BE2C (cell line): Measurements from ENCODE around the gene NUDT16L1.

Experiments
- DNase-seq: peaks from one replicate; pipeline ENCODE4 v3.0.0-alpha.2; 2020
- H3K27me3 ChIP-seq: fragments of 250-450 bp; sonication (Bioruptor Pico); 2 replicates; pipeline ENCODE4 v1.5.1; 2020; ENCODE audit warnings: mild to moderate bottlenecking
- H3K36me3 ChIP-seq: fragments of 250-450 bp; sonication (Bioruptor Pico); 2 replicates; pipeline ENCODE4 v1.5.1; 2020; ENCODE audit warnings: mild to moderate bottlenecking
- H3K4me1 ChIP-seq: fragments of 250-450 bp; sonication (Bioruptor Pico); 2 replicates; pipeline ENCODE4 v1.5.1; 2020
- H3K4me3 ChIP-seq: 2 replicates; pipeline ENCODE4 v1.5.1; 2011; ENCODE audit warnings: low read depth, low read length
- H3K9me3 ChIP-seq: fragments of 250-450 bp; sonication (Bioruptor Pico); 2 replicates; pipeline ENCODE4 v1.5.1; 2020
- TF ChIP-seq, protein P1 (sequence below): IDR thresholded peaks from 2 replicates; pipeline ENCODE4 v1.5.1; 2012; ENCODE audit warnings: mild to moderate bottlenecking, low read depth, low read length

The NUDT16L1 gene

DNA sequence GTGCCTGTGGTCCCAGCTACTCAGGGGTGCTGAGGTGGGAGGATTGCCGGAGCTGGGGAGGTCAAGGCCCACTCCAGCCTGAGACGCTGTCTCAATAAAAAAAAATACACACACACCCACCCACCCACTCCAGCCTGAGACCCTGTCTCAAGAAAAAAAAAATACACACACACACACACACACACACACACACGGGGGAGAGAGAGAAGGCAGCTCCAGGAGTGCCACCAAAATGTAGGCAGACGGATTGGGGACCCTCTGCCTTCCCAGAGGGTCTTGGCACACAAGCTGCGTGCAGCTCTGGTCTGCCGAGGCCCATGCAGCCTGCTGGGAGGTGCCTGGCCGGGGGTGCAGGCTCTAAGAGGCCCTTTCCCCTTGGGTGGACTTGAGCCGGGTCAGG lies 5.9 kb upstream of the NUDT16L1 start:
- Histone ChIP-seq H3K4me3 (no peak overlapping the region), H3K4me1 (peaks cover 4% of the 10 kb centered on the region; the same call in 1 of the 2 replicates), H3K36me3 (peaks cover 23% of the 10 kb centered on the region), H3K9me3 (no peaks in the 10 kb centered on the region), H3K27me3 (no peaks in the 10 kb centered on the region)
- TF ChIP-seq, protein P1, sequence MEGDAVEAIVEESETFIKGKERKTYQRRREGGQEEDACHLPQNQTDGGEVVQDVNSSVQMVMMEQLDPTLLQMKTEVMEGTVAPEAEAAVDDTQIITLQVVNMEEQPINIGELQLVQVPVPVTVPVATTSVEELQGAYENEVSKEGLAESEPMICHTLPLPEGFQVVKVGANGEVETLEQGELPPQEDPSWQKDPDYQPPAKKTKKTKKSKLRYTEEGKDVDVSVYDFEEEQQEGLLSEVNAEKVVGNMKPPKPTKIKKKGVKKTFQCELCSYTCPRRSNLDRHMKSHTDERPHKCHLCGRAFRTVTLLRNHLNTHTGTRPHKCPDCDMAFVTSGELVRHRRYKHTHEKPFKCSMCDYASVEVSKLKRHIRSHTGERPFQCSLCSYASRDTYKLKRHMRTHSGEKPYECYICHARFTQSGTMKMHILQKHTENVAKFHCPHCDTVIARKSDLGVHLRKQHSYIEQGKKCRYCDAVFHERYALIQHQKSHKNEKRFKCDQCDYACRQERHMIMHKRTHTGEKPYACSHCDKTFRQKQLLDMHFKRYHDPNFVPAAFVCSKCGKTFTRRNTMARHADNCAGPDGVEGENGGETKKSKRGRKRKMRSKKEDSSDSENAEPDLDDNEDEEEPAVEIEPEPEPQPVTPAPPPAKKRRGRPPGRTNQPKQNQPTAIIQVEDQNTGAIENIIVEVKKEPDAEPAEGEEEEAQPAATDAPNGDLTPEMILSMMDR, result no peak
- DNase-seq, result peak; percentile 11

DNA sequence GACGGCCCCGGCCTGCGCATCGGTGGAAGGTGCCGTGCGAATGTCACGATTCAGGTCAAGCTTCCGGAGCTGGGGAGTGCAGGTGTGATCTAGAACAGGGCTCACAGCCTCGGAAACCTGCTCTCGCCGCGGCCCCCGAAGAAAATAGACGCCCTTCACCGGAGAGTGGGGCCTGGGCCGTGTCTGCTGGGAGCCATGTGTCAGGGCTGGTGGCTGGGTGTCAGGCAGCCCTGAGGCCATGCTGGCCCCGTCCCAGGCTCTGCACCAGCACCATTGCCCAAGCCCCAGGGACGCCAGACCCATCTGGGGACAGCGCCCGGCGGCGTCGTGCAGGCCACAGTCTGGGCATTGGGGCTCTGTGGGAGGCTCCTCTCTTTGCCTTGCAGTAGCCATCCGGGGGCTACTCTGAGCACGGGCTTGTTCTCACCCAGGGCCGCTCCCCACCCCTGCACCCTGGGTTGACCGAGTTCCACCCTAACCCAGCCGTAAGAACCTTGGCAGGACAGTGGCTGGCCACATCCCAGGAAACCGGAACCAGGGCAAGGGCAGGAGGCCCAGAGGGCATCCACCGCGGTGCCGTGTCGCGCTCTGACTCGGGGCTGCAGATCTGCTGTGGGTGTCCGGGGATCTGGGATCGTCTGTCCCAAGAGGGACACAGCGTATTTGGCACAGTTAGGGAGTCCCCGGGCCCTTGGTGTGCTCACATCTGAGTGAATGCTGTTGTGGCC lies 5.3 kb upstream of the NUDT16L1 start:
- DNase-seq, result peak; percentile 83
- H3K4me3 ChIP-seq, result no peak overlapping the region
- H3K27me3 ChIP-seq, result no peaks in the 10 kb centered on the region
- no peaks in the 10 kb centered on the region for H3K9me3 ChIP-seq
- TF ChIP-seq, protein P1, result no peak
- peaks cover 21% of the 10 kb centered on the region for H3K36me3 ChIP-seq
- peaks cover 4% of the 10 kb centered on the region; the same call in 1 of the 2 replicates for H3K4me1 ChIP-seq

DNA sequence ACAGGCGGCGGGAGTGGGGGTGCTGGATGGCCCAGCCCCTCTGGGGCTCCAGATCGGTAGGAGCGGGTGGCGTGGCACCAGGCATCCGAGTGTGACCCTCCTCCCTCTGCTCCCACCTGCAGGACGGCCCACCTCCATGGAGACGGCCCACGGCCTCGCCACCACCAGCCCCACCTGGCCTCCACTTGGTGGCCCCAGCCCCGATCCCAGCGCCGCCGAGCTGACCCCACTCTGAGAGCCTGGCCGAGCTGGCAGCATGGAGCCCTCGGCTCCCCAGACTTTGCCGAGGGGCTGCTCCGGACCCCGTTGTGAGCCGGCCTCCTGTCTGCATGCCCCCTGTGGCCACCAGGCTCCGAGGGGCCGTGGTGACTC lies 4.7 kb upstream of the NUDT16L1 start:
- DNase-seq, result no peak
- H3K27me3 ChIP-seq, result no peaks in the 10 kb centered on the region
- peaks cover 4% of the 10 kb centered on the region; the same call in 1 of the 2 replicates for H3K4me1 ChIP-seq
- no peak overlapping the region for H3K4me3 ChIP-seq
- H3K36me3 ChIP-seq, result peaks cover 19% of the 10 kb centered on the region
- TF ChIP-seq, protein P1, result no peak
- H3K9me3 ChIP-seq, result no peaks in the 10 kb centered on the region

DNA sequence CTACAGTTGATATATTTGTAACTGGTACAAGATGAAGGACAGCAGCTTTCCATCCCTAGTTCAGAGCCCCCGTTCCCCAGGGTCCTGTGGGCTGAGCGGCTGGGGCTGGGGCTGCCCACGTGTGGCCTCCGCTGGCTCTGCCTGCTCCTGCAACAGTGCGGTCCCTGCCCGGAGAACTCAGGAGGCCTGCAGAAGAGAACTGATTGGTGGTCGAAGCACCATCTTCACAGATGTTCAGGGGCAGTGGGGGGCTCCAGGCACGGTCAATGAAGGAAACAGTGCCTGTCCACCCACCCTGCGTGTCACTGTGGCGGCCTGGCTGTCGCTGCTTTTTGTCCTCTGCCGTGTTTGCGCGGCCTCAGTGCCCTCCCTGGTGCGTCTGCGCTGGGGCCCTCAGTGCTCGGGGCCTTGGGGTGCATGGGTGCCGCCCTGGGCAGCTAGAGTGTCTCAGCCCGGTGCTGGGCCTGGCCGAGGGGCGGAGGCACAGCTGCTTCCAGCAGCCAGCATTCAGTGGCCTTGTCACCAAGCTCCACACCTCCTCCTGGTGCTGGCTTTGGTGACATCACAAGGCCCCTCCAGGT lies 4.2 kb upstream of the NUDT16L1 start:
- H3K4me3 ChIP-seq, result no peak overlapping the region
- DNase-seq, result no peak
- H3K36me3 ChIP-seq, result peaks cover 17% of the 10 kb centered on the region
- peaks cover 4% of the 10 kb centered on the region; the same call in 1 of the 2 replicates for H3K4me1 ChIP-seq
- no peaks in the 10 kb centered on the region for H3K27me3 ChIP-seq
- no peaks in the 10 kb centered on the region for H3K9me3 ChIP-seq
- TF ChIP-seq, protein P1, result no peak

DNA sequence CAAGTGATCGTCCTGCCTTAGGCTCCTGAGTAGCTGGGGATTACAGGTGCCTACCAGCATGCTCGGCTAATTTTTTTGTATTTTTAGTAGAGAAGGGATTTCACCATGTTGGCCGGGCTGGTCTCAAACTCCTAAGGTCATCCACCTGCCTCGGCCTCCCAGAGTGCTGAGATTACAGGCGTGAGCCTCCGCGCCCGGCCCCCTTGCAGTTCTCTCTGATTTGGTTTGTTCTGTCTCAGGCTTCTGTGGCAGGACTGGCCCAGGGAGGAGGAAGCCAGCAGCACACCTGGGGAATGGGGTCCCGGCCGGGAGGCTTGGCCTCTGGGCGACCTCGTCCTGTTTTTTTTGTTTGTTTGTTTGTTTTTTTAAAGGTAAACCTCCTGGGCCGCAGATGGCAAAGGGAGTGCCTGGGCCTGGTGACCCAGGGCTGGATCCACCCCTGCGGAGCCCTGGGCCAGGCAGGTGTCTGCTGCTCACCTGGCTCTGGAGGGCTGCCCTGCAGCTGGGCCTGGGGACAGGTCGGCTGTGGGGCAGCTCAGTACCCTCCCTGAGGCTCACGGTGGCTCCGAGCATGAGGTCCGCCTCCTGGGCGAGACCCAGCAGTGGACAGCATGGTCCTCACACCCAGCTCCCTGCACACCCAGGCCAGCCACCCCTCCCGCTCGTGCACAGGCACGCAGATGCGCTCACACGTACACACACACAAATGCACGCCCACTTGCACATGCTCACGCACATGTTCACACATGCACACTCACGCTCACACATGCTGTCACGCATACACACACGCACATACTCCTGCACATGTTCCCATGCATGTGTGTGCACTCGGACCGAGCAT lies 3.3 kb upstream of the NUDT16L1 start:
- H3K36me3 ChIP-seq, result peaks cover 12% of the 10 kb centered on the region
- no peaks in the 10 kb centered on the region for H3K9me3 ChIP-seq
- DNase-seq, result no peak
- H3K27me3 ChIP-seq, result no peaks in the 10 kb centered on the region
- TF ChIP-seq, protein P1, result no peak
- H3K4me3 ChIP-seq, result no peak overlapping the region
- H3K4me1 ChIP-seq, result peaks cover 4% of the 10 kb centered on the region; the same call in 1 of the 2 replicates
